Measurements from ENCODE around the gene CLIP4. TPM values are rescaled to one million over a fixed set of nuclear protein-coding genes. Genes with fewer than 3 reads are reported as not detected.
A peak's percentile ranks its signal among the peaks of the same experiment; 100 is the strongest.

The CLIP4 gene
- total and polyA plus RNA-seq, 4 donors: 15.1 to 30.1 (median 23.1) TPM

GRCh38 chr2:29072251-29072650 is 43.0 kb upstream of the CLIP4 start:
- TF ChIP-seq CTCF (IDR thresholded peaks at IDR 0.05; ENCODE audit: control extremely low read depth, extremely low read depth): no peak
- DNase-seq (no peak), ATAC-seq (ENCODE audit: insufficient read depth, low FRiP score) (no peak)
- H3K9ac ChIP-seq (ENCODE audit: insufficient read depth in 1 of 2, low read length in 2 of 2): no peak overlapping the region
- H3K27me3 ChIP-seq (ENCODE audit: control insufficient read depth in 3 of 3, insufficient read depth in 3 of 3, low read length in 2 of 3): no peaks in the 10 kb centered on the region
- no peak overlapping the region for H3K27ac ChIP-seq (ENCODE audit: low read depth in 1 of 2, low read length in 1 of 2)
- H3K9me3 ChIP-seq (ENCODE audit: control insufficient read depth in 4 of 4, insufficient read depth in 3 of 4, low read length in 3 of 4): no peaks in the 10 kb centered on the region
- no peak overlapping the region for H3K4me3 ChIP-seq
- peaks cover 0 to 5% (median 0%) of the 10 kb centered on the region in 5 donors for H3K4me1 ChIP-seq (ENCODE audit: control insufficient read depth in 5 of 5, insufficient read depth in 5 of 5, low read length in 5 of 5)
- no peaks in the 10 kb centered on the region for H3K36me3 ChIP-seq (ENCODE audit: control insufficient read depth in 4 of 4, insufficient read depth in 4 of 4, low read length in 4 of 4)
- 87 to 91% methylated on average over 8 of the region's 8 CpGs for WGBS, 2 donors

- peaks cover 0 to 3% (median 0%) of the 10 kb centered on the region in 4 donors for H3K9me3 ChIP-seq (ENCODE audit: control insufficient read depth in 4 of 4, insufficient read depth in 3 of 4, low read length in 3 of 4)
- DNase-seq (peak in 1 of 3 donors; percentile 23), ATAC-seq (ENCODE audit: insufficient read depth, low FRiP score) (no peak)
- no peak overlapping the region for H3K9ac ChIP-seq (ENCODE audit: insufficient read depth in 1 of 2, low read length in 2 of 2)
- peaks cover 0 to 5% (median 0%) of the 10 kb centered on the region in 5 donors for H3K4me1 ChIP-seq (ENCODE audit: control insufficient read depth in 5 of 5, insufficient read depth in 5 of 5, low read length in 5 of 5)
- H3K27ac ChIP-seq (ENCODE audit: low read depth in 1 of 2, low read length in 1 of 2): no peak overlapping the region
- no peak for TF ChIP-seq CTCF (IDR thresholded peaks at IDR 0.05; ENCODE audit: control extremely low read depth, extremely low read depth)
- WGBS, 2 donors: 77 to 89% methylated on average over 12 of the region's 12 CpGs
- no peak overlapping the region for H3K4me3 ChIP-seq
- H3K27me3 ChIP-seq (ENCODE audit: control insufficient read depth in 3 of 3, insufficient read depth in 3 of 3, low read length in 2 of 3): no peaks in the 10 kb centered on the region
- no peaks in the 10 kb centered on the region for H3K36me3 ChIP-seq (ENCODE audit: control insufficient read depth in 4 of 4, insufficient read depth in 4 of 4, low read length in 4 of 4)
Observed at GRCh38 chr2:29072971-29073725, 42.1 kb upstream of the CLIP4 start.

- WGBS, 2 donors: 67 to 85% methylated on average over 4 of the region's 4 CpGs
- no peak overlapping the region for H3K9ac ChIP-seq (ENCODE audit: insufficient read depth in 1 of 2, low read length in 2 of 2)
- no peak for ATAC-seq (ENCODE audit: insufficient read depth, low FRiP score)
Observed at GRCh38 chr2:29073933-29074332, 41.3 kb upstream of the CLIP4 start.

More at GRCh38 chr2:29073933-29074332, 41.3 kb upstream of the CLIP4 start:
- TF ChIP-seq CTCF (IDR thresholded peaks at IDR 0.05; ENCODE audit: control extremely low read depth, extremely low read depth): no peak
- no peaks in the 10 kb centered on the region for H3K36me3 ChIP-seq (ENCODE audit: control insufficient read depth in 4 of 4, insufficient read depth in 4 of 4, low read length in 4 of 4)
- no peak overlapping the region for H3K4me3 ChIP-seq
- peak overlapping the region in 1 of 2 donors; percentile 36 for H3K27ac ChIP-seq (ENCODE audit: low read depth in 1 of 2, low read length in 1 of 2)
- no peak for DNase-seq
- H3K27me3 ChIP-seq (ENCODE audit: control insufficient read depth in 3 of 3, insufficient read depth in 3 of 3, low read length in 2 of 3): no peaks in the 10 kb centered on the region
- peaks cover 0 to 5% (median 0%) of the 10 kb centered on the region in 5 donors for H3K4me1 ChIP-seq (ENCODE audit: control insufficient read depth in 5 of 5, insufficient read depth in 5 of 5, low read length in 5 of 5)
- H3K9me3 ChIP-seq (ENCODE audit: control insufficient read depth in 4 of 4, insufficient read depth in 3 of 4, low read length in 3 of 4): peaks cover 0 to 3% (median 0%) of the 10 kb centered on the region in 4 donors
